Subcutaneous abdominal adipose tissue (tissue), 5 donors: ENCODE data around the gene UBN2.

ENCODE experiments used
- H3K27ac ChIP-seq: one replicate; pipeline ENCODE4 v1.7.0; 2013; ENCODE audit warnings: low read depth, mild to moderate bottlenecking, inconsistent platforms, low read length, moderate library complexity
- H3K27me3 ChIP-seq, 5 donors: one replicate each; pipeline ENCODE4 v1.7.0; 2013; ENCODE audit warnings: low read length in 5 of 5, inconsistent platforms in 1 of 5; ENCODE audit not compliant: control insufficient read depth in 5 of 5, insufficient read depth in 4 of 5
- H3K36me3 ChIP-seq, 5 donors: one replicate each; pipeline ENCODE4 v1.7.0; 2013; ENCODE audit warnings: low read length in 5 of 5; ENCODE audit not compliant: control insufficient read depth in 5 of 5, insufficient read depth in 5 of 5
- H3K4me1 ChIP-seq, 5 donors: one replicate each; pipeline ENCODE4 v1.7.0; 2013; ENCODE audit warnings: low read length in 5 of 5, mild to moderate bottlenecking in 3 of 5, moderate library complexity in 1 of 5; ENCODE audit not compliant: control insufficient read depth in 5 of 5, insufficient read depth in 5 of 5
- H3K4me3 ChIP-seq, 5 donors: one replicate each; pipeline ENCODE4 v1.7.0; 2013; ENCODE audit warnings: low read length in 5 of 5, low read depth in 1 of 5
- H3K9ac ChIP-seq, 5 donors: one replicate each; pipeline ENCODE4 v1.7.0; 2013; ENCODE audit warnings: low read length in 5 of 5, mild to moderate bottlenecking in 4 of 5, moderate library complexity in 3 of 5
- H3K9me3 ChIP-seq, 5 donors: one replicate each; pipeline ENCODE4 v1.7.0; 2013; ENCODE audit warnings: low read length in 5 of 5; ENCODE audit not compliant: control insufficient read depth in 5 of 5
- donor health status: healthy.
- donor health status: healthy.
- donor health status: healthy.
- donor health status: healthy.
- donor health status: healthy.

UBN2 gene

GRCh38 chr7:139340037-139340807, 109.2 kb downstream of the UBN2 start:
- H3K4me1 ChIP-seq = peaks cover 9 to 17% (median 11%) of the 10 kb centered on the region in 5 donors
- H3K4me3 ChIP-seq = peak overlapping the region; percentile 76 to 99 (median 93)
- peak overlapping the region; percentile 49 to 98 (median 96) for H3K9ac ChIP-seq
- H3K36me3 ChIP-seq = no peaks in the 10 kb centered on the region
- peak overlapping the region; percentile 98 for H3K27ac ChIP-seq
- peaks cover 0 to 5% (median 0%) of the 10 kb centered on the region in 5 donors for H3K9me3 ChIP-seq
- H3K27me3 ChIP-seq = no peaks in the 10 kb centered on the region

GRCh38 chr7:139340808-139341057, 109.7 kb downstream of the UBN2 start:
- H3K4me3 ChIP-seq = peak overlapping the region; percentile 76 to 99 (median 93)
- no peaks in the 10 kb centered on the region for H3K27me3 ChIP-seq
- peak overlapping the region; percentile 49 to 98 (median 96) for H3K9ac ChIP-seq
- H3K9me3 ChIP-seq = peaks cover 0 to 5% (median 0%) of the 10 kb centered on the region in 5 donors
- peaks cover 0 to 3% (median 2%) of the 10 kb centered on the region in 5 donors for H3K36me3 ChIP-seq
- H3K27ac ChIP-seq = peak overlapping the region; percentile 98
- H3K4me1 ChIP-seq = peaks cover 9 to 17% (median 11%) of the 10 kb centered on the region in 5 donors

- Histone ChIP-seq H3K27ac (peak within 1 kb of the TSS; percentile 98), H3K9me3 (peaks cover 0 to 5% (median 0%) of the 10 kb centered on the region in 5 donors), H3K27me3 (no peaks in the 10 kb centered on the region), H3K4me3 (peak within 1 kb of the TSS; percentile 76 to 99 (median 93)), H3K36me3 (peaks cover under 1 to 5% (median 4%) of the 10 kb centered on the region in 5 donors), H3K9ac (peak within 1 kb of the TSS; percentile 49 to 98 (median 96)), H3K4me1 (peaks cover 9 to 17% (median 11%) of the 10 kb centered on the region in 5 donors)
These were observed 110.2 kb downstream of the UBN2 start, which contains the start of gene FMC1 for GRCh38 chr7:139341058-139341775. Gene FMC1, plus strand, starts transcription at chr7:139341337. Its CDS starts 48 bp downstream, at chr7:139341385.

- peaks cover 0 to 5% (median 0%) of the 10 kb centered on the region in 5 donors for H3K9me3 ChIP-seq
- no peaks in the 10 kb centered on the region for H3K27me3 ChIP-seq
- H3K4me1 ChIP-seq = peaks cover 9 to 17% (median 11%) of the 10 kb centered on the region in 5 donors
- H3K36me3 ChIP-seq = peaks cover 5 to 10% (median 9%) of the 10 kb centered on the region in 5 donors
- H3K27ac ChIP-seq = peak overlapping the region; percentile 98
- H3K9ac ChIP-seq = peak overlapping the region; percentile 29 to 98 (median 96)
- H3K4me3 ChIP-seq = peak overlapping the region; percentile 76 to 99 (median 93)
These were observed 110.8 kb downstream of the UBN2 start for GRCh38 chr7:139341776-139342226.

- no peaks in the 10 kb centered on the region for H3K27me3 ChIP-seq
- H3K36me3 ChIP-seq = peaks cover 8 to 22% (median 10%) of the 10 kb centered on the region in 5 donors
- peaks cover 9 to 17% (median 11%) of the 10 kb centered on the region in 5 donors for H3K4me1 ChIP-seq
- H3K27ac ChIP-seq = no peak overlapping the region
- no peak overlapping the region for H3K9ac ChIP-seq
- H3K4me3 ChIP-seq = no peak overlapping the region
- no peaks in the 10 kb centered on the region for H3K9me3 ChIP-seq
These were observed 114.0 kb downstream of the UBN2 start for GRCh38 chr7:139345042-139345441.

- Histone ChIP-seq H3K9ac (no peak overlapping the region), H3K27ac (no peak overlapping the region), H3K36me3 (peaks cover 8 to 30% (median 14%) of the 10 kb centered on the region in 5 donors)
These were observed 120.0 kb downstream of the UBN2 start for GRCh38 chr7:139351027-139351426.

GRCh38 chr7:139354729-139355128, 123.7 kb downstream of the UBN2 start:
- H3K9ac ChIP-seq = no peak overlapping the region
- H3K27ac ChIP-seq = no peak overlapping the region
- no peaks in the 10 kb centered on the region for H3K9me3 ChIP-seq
- H3K4me3 ChIP-seq = no peak overlapping the region
- no peaks in the 10 kb centered on the region for H3K27me3 ChIP-seq
- peaks cover 0 to 19% (median 4%) of the 10 kb centered on the region in 5 donors for H3K4me1 ChIP-seq
- peaks cover 0 to 11% (median 4%) of the 10 kb centered on the region in 5 donors for H3K36me3 ChIP-seq

More at GRCh38 chr7:139351027-139351426, 120.0 kb downstream of the UBN2 start:
- no peaks in the 10 kb centered on the region for H3K27me3 ChIP-seq
- peaks cover 0 to 8% (median 0%) of the 10 kb centered on the region in 5 donors for H3K4me1 ChIP-seq
- no peaks in the 10 kb centered on the region for H3K9me3 ChIP-seq
- no peak overlapping the region for H3K4me3 ChIP-seq

- H3K9ac ChIP-seq = no peak overlapping the region
- H3K27me3 ChIP-seq = no peaks in the 10 kb centered on the region
- H3K9me3 ChIP-seq = no peaks in the 10 kb centered on the region
- peaks cover 0 to 19% (median 4%) of the 10 kb centered on the region in 5 donors for H3K4me1 ChIP-seq
- no peak overlapping the region for H3K27ac ChIP-seq
- peaks cover 0 to 9% (median 4%) of the 10 kb centered on the region in 5 donors for H3K36me3 ChIP-seq
- no peak overlapping the region for H3K4me3 ChIP-seq
These were observed 124.3 kb downstream of the UBN2 start for GRCh38 chr7:139355320-139355719.
